CD14-positive monocyte (primary cell): ENCODE measurements around the gene HACL1. TPM values are rescaled to one million over a fixed set of nuclear protein-coding genes. Genes with fewer than 3 reads are reported as not detected.
A peak's percentile ranks its signal among the peaks of the same experiment; 100 is the strongest.

ENCODE experiments used
- DNase-seq, 3 donors: peaks; one replicate each; pipeline ENCODE4 v3.0.0-alpha.2; 2011 to 2022
- H2AFZ ChIP-seq: 2 replicates; pipeline ENCODE4 v1.6.0; 2012; ENCODE audit warnings: mild to moderate bottlenecking, low read depth, low read length, inconsistent platforms; ENCODE audit not compliant: insufficient read depth, poor library complexity, severe bottlenecking
- H3K27ac ChIP-seq, 2 donors: 1 replicate in 1 of 2; 2 replicates in 1 of 2; pipeline ENCODE4 v1.5.1; 2012 to 2013; ENCODE audit warnings: low read length in 2 of 2, control low read depth in 1 of 2, inconsistent platforms in 1 of 2, low read depth in 1 of 2, mild to moderate bottlenecking in 1 of 2
- H3K27me3 ChIP-seq, 2 donors: one replicate each; pipeline versions ENCODE4 v1.6.0 to v1.6.1; 2011 to 2013; ENCODE audit warnings: low read length in 2 of 2; ENCODE audit not compliant: control insufficient read depth in 2 of 2, insufficient read depth in 2 of 2
- H3K36me3 ChIP-seq, 2 donors: replicated peaks in 1 of 2; 1 replicate in 1 of 2; 2 replicates in 1 of 2; pipeline versions ENCODE4 v1.5.1 to v1.6.1; 2012 to 2013; ENCODE audit warnings: low read length in 2 of 2, control low read depth in 1 of 2, inconsistent platforms in 1 of 2, mild to moderate bottlenecking in 1 of 2; ENCODE audit not compliant: insufficient read depth in 2 of 2, control insufficient read depth in 1 of 2
- H3K4me1 ChIP-seq, 2 donors: 1 replicate in 1 of 2; 2 replicates in 1 of 2; pipeline versions ENCODE4 v1.5.1 to v1.6.1; 2012 to 2013; ENCODE audit warnings: low read length in 2 of 2, control low read depth in 1 of 2, inconsistent platforms in 1 of 2, mild to moderate bottlenecking in 1 of 2, moderate library complexity in 1 of 2; ENCODE audit not compliant: insufficient read depth in 2 of 2, control insufficient read depth in 1 of 2
- H3K4me2 ChIP-seq: replicated peaks from 2 replicates; pipeline ENCODE3; 2012; ENCODE audit warnings: low read length, moderate library complexity, mild to moderate bottlenecking; ENCODE audit not compliant: poor library complexity, severe bottlenecking; ENCODE audit errors: extremely low read depth
- H3K4me3 ChIP-seq, 3 experiments: fragments of 200-600 bp in 1 of 3; sonication (generic) in 1 of 3; replicated peaks in 1 of 3; 1 replicate in 2 of 3; 2 replicates in 1 of 3; pipeline ENCODE4 v1.5.1; 2011 to 2013; ENCODE audit warnings: low read length in 3 of 3, mild to moderate bottlenecking in 3 of 3, control low read depth in 2 of 3, low read depth in 2 of 3, inconsistent platforms in 1 of 3, moderate library complexity in 1 of 3
- H3K79me2 ChIP-seq: 2 replicates; pipeline ENCODE4 v1.6.0; 2012; ENCODE audit warnings: mild to moderate bottlenecking, control low read depth, inconsistent platforms, low read length, moderate library complexity; ENCODE audit not compliant: insufficient read depth
- H3K9ac ChIP-seq: 2 replicates; pipeline ENCODE4 v1.6.0; 2017; ENCODE audit warnings: low read length, mild to moderate bottlenecking; ENCODE audit not compliant: insufficient read depth, poor library complexity, severe bottlenecking
- H3K9me3 ChIP-seq, 2 donors: replicated peaks in 1 of 2; 1 replicate in 1 of 2; 2 replicates in 1 of 2; pipeline versions ENCODE4 v1.5.1 to v1.6.1; 2012 to 2013; ENCODE audit warnings: low read length in 2 of 2, control low read depth in 1 of 2; ENCODE audit not compliant: control insufficient read depth in 1 of 2, insufficient read depth in 1 of 2
- H4K20me1 ChIP-seq: 2 replicates; pipeline ENCODE4 v1.6.0; 2012; ENCODE audit warnings: mild to moderate bottlenecking, low read length, control low read depth, moderate library complexity; ENCODE audit not compliant: insufficient read depth
- H3K27ac Mint-ChIP-seq, 7 donors: one replicate each; pipeline ENCODE4 v1.8.0; 2020; ENCODE audit warnings: mild to moderate bottlenecking in 7 of 7, mixed read lengths in 7 of 7, moderate library complexity in 6 of 7, inconsistent platforms in 2 of 7
- H3K27me3 Mint-ChIP-seq, 3 donors: one replicate each; pipeline ENCODE4 v1.8.0; 2021 to 2022; ENCODE audit warnings: low read depth in 3 of 3, mild to moderate bottlenecking in 3 of 3, mixed read lengths in 3 of 3, moderate library complexity in 3 of 3, inconsistent platforms in 1 of 3
- H3K36me3 Mint-ChIP-seq, 2 donors: one replicate each; pipeline ENCODE4 v1.8.0; 2020; ENCODE audit warnings: mixed read lengths in 2 of 2, inconsistent platforms in 1 of 2, mild to moderate bottlenecking in 1 of 2
- H3K4me1 Mint-ChIP-seq: one replicate; pipeline ENCODE4 v1.8.0; 2020; ENCODE audit warnings: mild to moderate bottlenecking, mixed read lengths
- H3K4me3 Mint-ChIP-seq, 2 donors: one replicate each; pipeline ENCODE4 v1.8.0; 2020; ENCODE audit warnings: mild to moderate bottlenecking in 2 of 2, mixed read lengths in 2 of 2, moderate library complexity in 1 of 2
- H3K9me3 Mint-ChIP-seq, 7 donors: one replicate each; pipeline ENCODE4 v1.8.0; 2020 to 2022; ENCODE audit warnings: mixed read lengths in 7 of 7, mild to moderate bottlenecking in 6 of 7, moderate library complexity in 6 of 7, inconsistent platforms in 2 of 7
- WGBS: methylation state at CpG from one replicate; pipeline ENCODE4 v1.1.5; 2013; ENCODE audit warnings: missing lambda C conversion rate; ENCODE audit not compliant: insufficient coverage; 5-methylcytosine and 5-hydroxymethylcytosine counted together
- intact Hi-C, 2 donors: fragments of 100-400 bp; cut with micrococcal nuclease; formaldehyde crosslinking; loops; one replicate each; pipeline versions ENCODE4 v1.15.0 to v1.15.1; 2023
- polyA plus RNA-seq, 3 donors: library from polyadenylated mRNA; depleted of rRNA in 1 of 3; unstranded in 2 of 3; stranded (reverse) in 1 of 3; fragments of 300-500 nt in 2 of 3; fragments of >200 nt in 1 of 3; fragmentation: Illumina TruSeq in 2 of 3; gene quantifications; 1 replicate in 2 of 3; 2 replicates in 1 of 3; pipeline ENCODE4 v1.2.3, GENCODE V29; 2012 to 2021
- TF ChIP-seq, protein P1 (sequence below): fragments of 200-600 bp; IDR thresholded peaks from one replicate; pipeline ENCODE4 v1.8.0; 2022; ENCODE audit warnings: antibody characterized with exemption, mild to moderate bottlenecking

HACL1 gene
- polyA plus RNA-seq, 3 donors, result 12.3 to 27.2 (median 22.3) TPM

DNA sequence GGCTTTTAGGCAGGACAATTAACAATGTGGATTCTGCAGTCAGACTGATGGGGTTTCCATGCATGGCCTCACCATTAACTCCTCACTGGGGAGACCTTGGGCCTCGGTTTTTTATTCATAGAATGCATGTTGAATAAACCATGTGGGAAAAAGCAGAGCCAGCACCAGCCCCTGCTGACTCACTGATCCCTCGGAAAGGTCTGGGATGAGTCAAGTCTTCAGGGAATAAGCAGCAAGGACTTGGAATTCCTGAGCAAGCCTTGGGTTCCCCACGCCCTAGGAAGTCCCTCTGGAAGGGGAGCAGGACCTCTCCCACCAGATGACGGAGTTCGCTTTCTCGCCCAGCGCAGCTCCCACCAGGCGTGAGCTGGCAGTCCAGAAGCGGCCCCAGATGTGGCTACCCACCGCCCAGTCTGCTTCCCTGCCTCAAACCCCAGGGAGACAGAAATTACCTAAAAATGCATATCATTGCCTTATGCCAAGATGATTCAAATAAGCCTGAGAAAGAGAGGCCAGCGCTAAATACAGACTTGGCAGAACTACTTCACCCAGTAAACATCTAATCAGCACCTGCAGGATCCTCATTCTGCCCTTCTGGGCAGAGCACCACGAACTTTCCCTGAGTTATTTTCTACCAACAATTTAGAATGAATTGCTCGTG lies 45.6 kb upstream of the HACL1 start:
- TF ChIP-seq, protein P1, sequence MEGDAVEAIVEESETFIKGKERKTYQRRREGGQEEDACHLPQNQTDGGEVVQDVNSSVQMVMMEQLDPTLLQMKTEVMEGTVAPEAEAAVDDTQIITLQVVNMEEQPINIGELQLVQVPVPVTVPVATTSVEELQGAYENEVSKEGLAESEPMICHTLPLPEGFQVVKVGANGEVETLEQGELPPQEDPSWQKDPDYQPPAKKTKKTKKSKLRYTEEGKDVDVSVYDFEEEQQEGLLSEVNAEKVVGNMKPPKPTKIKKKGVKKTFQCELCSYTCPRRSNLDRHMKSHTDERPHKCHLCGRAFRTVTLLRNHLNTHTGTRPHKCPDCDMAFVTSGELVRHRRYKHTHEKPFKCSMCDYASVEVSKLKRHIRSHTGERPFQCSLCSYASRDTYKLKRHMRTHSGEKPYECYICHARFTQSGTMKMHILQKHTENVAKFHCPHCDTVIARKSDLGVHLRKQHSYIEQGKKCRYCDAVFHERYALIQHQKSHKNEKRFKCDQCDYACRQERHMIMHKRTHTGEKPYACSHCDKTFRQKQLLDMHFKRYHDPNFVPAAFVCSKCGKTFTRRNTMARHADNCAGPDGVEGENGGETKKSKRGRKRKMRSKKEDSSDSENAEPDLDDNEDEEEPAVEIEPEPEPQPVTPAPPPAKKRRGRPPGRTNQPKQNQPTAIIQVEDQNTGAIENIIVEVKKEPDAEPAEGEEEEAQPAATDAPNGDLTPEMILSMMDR, result no peak
- Histone ChIP-seq H3K27me3 (peaks cover 5 to 6% of the 10 kb centered on the region in 2 donors), H2AFZ (no peak overlapping the region), H3K4me1 (peaks cover 15 to 17% of the 10 kb centered on the region in 2 donors), H3K27ac (no peak overlapping the region), H3K79me2 (no peaks in the 10 kb centered on the region), H3K9me3 (no peaks in the 10 kb centered on the region), H3K9ac (no peak overlapping the region), H4K20me1 (no peaks in the 10 kb centered on the region), H3K36me3 (peaks cover 0 to 10% of the 10 kb centered on the region in 2 donors), H3K4me3 (no peak overlapping the region), H3K4me2 (peak overlapping the region; percentile 18)
- peak overlapping the region in 1 of 7 donors; percentile 64 for H3K27ac Mint-ChIP-seq
- peaks cover 31 to 50% (median 40%) of the 10 kb centered on the region in 3 donors for H3K27me3 Mint-ChIP-seq
- peaks cover 33 to 45% of the 10 kb centered on the region in 2 donors for H3K36me3 Mint-ChIP-seq
- WGBS, result 78% methylated on average over 10 of the region's 13 CpGs
- H3K9me3 Mint-ChIP-seq, result peaks cover 0 to 9% (median 5%) of the 10 kb centered on the region in 7 donors
- no peak for DNase-seq
- H3K4me3 Mint-ChIP-seq, result peak overlapping the region in 1 of 2 donors; percentile 79
- intact Hi-C loops, result no loop called here
- H3K4me1 Mint-ChIP-seq, result peaks cover 17% of the 10 kb centered on the region

DNA sequence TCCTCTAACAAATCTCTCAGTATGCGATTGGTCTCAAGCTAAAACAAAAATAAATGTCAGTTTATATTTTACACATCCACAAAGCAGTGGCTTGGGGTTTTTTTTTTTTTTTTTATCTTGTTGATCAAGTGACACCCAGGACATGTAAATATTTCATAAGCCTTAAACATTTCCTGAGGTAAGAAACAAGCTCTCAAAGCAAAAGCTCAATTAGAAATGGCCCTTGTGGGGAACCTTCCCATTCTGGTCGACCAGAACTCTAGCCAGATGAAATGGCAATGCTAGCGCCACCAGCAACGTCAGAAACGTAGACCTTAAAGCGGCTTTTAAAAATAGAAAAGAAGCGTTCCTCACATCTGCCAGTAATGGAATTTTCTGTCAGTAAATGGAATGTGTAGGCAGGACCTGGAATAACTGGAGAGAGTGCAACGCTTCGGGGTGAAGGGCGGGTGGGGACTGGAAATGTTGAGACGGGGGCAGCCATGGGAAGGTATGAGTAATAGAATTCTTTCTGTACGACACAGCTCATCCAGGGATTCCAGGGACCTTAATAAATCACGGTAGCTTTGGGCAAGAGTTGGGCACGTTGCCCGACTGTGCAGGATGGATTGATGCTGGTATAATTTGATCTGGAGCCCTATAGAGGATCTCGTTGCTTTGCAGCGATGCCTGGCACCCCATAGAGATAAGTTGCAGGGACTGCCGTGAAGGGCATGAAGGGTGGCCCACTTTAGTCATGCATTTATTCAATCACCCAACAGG lies 44.6 kb upstream of the HACL1 start:
- H3K79me2 ChIP-seq, result no peaks in the 10 kb centered on the region
- Mint-ChIP-seq H3K27ac (peak overlapping the region in 1 of 7 donors; percentile 72), H3K4me1 (peaks cover 17% of the 10 kb centered on the region), H3K27me3 (peaks cover 23 to 41% (median 33%) of the 10 kb centered on the region in 3 donors), H3K9me3 (peaks cover 0 to 9% (median 2%) of the 10 kb centered on the region in 7 donors), H3K4me3 (peak overlapping the region in 1 of 2 donors; percentile 35), H3K36me3 (peaks cover 36 to 48% of the 10 kb centered on the region in 2 donors)
- no peak overlapping the region for H3K27ac ChIP-seq
- no peak overlapping the region for H3K4me2 ChIP-seq
- no peak overlapping the region for H3K4me3 ChIP-seq
- H3K27me3 ChIP-seq, result peaks cover 5 to 6% of the 10 kb centered on the region in 2 donors
- DNase-seq, result no peak
- WGBS, result 95% methylated on average over 12 of the region's 18 CpGs
- intact Hi-C loops, result no loop called here
- peaks cover 0 to 10% of the 10 kb centered on the region in 2 donors for H3K36me3 ChIP-seq
- no peaks in the 10 kb centered on the region for H4K20me1 ChIP-seq
- H3K9me3 ChIP-seq, result no peaks in the 10 kb centered on the region
- H3K9ac ChIP-seq, result no peak overlapping the region
- no peak overlapping the region for H2AFZ ChIP-seq
- H3K4me1 ChIP-seq, result peaks cover 15 to 17% of the 10 kb centered on the region in 2 donors
- TF ChIP-seq, protein P1, result no peak
